Measurements from ENCODE around the gene ARHGAP15. TPM values are rescaled to one million over a fixed set of nuclear protein-coding genes. Genes with fewer than 3 reads are reported as not detected.

The ARHGAP15 gene
- total and polyA plus RNA-seq, 2 experiments from 2014 or later: 0.26 TPM; not detected in 1

DNA sequence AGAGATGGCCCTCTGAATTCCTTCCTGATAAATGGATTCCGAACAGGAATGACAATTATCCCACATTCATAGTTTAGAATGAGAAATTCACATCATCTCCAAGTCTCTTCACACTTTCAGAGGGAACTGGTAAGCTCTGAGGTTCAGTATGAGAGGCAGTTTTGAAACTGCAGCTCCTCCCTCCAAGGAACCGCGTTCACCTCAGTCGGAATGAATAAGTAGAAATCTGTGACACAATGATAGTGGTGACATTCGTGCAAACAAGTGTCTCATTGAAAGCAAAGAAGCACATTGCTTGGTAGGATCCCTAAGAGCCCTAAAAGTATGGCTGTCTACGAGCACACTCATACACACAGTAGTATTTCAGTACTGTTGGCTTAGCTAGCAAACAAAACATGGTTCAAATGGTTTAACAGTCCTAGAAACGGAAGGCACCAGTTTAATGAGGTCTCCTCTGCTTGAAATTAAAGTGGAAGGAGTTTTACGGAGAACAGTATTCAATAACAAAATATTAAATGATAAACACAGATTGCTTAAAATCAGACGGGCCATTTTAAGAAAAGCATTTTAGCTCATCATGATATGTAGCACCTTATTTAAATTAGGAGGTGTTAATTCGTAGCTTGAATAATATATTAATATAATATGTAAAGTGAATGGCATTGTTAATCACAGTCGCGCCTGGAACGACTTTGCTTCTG is 225.0 kb downstream of the ARHGAP15 start:
- H3K27me3 ChIP-seq (ENCODE audit: insufficient read depth): no peaks in the 10 kb centered on the region
- H3K9me3 Mint-ChIP-seq: no peaks in the 10 kb centered on the region
- H3K36me3 Mint-ChIP-seq (ENCODE audit: low read depth): no peaks in the 10 kb centered on the region
- H2AFZ ChIP-seq: no peak overlapping the region
- H3K9me2 ChIP-seq (ENCODE audit: insufficient read depth): no peaks in the 10 kb centered on the region
- H3K4me2 ChIP-seq: no peak overlapping the region
- H3K4me1 Mint-ChIP-seq: peaks cover 18% of the 10 kb centered on the region; the same call in 2 of the 3 replicates
- DNase-seq (ENCODE audit: low spot score) (no peak), ATAC-seq (no peak)
- no peaks in the 10 kb centered on the region for H3K79me2 ChIP-seq (replicated peaks; ENCODE audit: insufficient read depth)
- H3K4me3 ChIP-seq: no peak overlapping the region
- no peak for TF ChIP-seq ZNF331 (CRISPR knock-in tag; IDR thresholded peaks at IDR 0.05; ENCODE audit: low read depth)
- no peak for TF ChIP-seq POLR2AphosphoS5 (IDR thresholded peaks at IDR 0.05; ENCODE audit: low read depth)
- TF ChIP-seq, protein P1, sequence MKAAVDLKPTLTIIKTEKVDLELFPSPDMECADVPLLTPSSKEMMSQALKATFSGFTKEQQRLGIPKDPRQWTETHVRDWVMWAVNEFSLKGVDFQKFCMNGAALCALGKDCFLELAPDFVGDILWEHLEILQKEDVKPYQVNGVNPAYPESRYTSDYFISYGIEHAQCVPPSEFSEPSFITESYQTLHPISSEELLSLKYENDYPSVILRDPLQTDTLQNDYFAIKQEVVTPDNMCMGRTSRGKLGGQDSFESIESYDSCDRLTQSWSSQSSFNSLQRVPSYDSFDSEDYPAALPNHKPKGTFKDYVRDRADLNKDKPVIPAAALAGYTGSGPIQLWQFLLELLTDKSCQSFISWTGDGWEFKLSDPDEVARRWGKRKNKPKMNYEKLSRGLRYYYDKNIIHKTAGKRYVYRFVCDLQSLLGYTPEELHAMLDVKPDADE (IDR thresholded peaks at IDR 0.05): no peak
- TF ChIP-seq CREB1 (CRISPR knock-in tag; IDR thresholded peaks at IDR 0.05; ENCODE audit: low read depth): no peak
- no peak for TF ChIP-seq JUNB (IDR thresholded peaks at IDR 0.05; ENCODE audit: unreplicated experiment)
- no peak for TF ChIP-seq EZH2phosphoT487 (IDR thresholded peaks at IDR 0.05; ENCODE audit: unreplicated experiment)
- no peak for TF ChIP-seq NANOG (IDR thresholded peaks at IDR 0.05; ENCODE audit: borderline replicate concordance)
- no peak for TF ChIP-seq EZH2 (IDR thresholded peaks at IDR 0.05; ENCODE audit: low read depth, unreplicated experiment)
- no peaks in the 10 kb centered on the region for H3F3A ChIP-seq (replicated peaks; ENCODE audit: low read depth)
- H4K20me1 ChIP-seq (replicated peaks; ENCODE audit: insufficient read depth): no peaks in the 10 kb centered on the region
- H3K36me3 ChIP-seq (ENCODE audit: insufficient read depth): no peaks in the 10 kb centered on the region
- no peak overlapping the region for H3K27ac ChIP-seq (ENCODE audit: low read depth)
- peak overlapping the region; percentile 12; the same call in 1 of the 2 replicates for H3K27ac Mint-ChIP-seq
- H3K27me3 Mint-ChIP-seq (ENCODE audit: insufficient read depth, low read depth, poor library complexity): no peaks in the 10 kb centered on the region
- no peak overlapping the region for H3K4me3 Mint-ChIP-seq
- 0 out of 2 replicates have a peak, but pooled peaks cover 7% of the 10 kb centered on the region for H3K4me1 ChIP-seq (ENCODE audit: insufficient read depth)

DNA sequence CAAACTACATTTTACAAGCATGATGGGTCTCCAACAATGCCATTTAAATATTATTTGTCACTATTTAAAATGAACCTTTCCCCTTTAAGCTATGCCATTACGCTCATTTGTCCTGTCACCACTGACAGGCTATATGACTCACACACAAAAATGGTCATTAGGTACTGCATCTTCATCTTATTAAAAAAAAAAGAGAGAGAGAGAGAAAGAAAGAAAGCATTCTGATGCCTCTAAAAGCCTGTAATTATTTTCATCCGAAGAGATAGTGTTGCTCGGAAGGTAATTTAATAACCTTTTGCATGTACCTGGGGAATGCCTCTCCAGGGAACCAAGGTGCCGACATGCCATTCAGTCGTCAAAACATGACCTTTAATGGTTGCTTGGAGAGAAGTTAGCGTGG is 226.7 kb downstream of the ARHGAP15 start:
- Histone ChIP-seq H3K79me2 (replicated peaks; ENCODE audit: insufficient read depth) (no peaks in the 10 kb centered on the region), H3K4me2 (no peak overlapping the region), H3K36me3 (ENCODE audit: insufficient read depth) (no peaks in the 10 kb centered on the region), H3K27ac (ENCODE audit: low read depth) (no peak overlapping the region), H3K27me3 (ENCODE audit: insufficient read depth) (no peaks in the 10 kb centered on the region), H3F3A (replicated peaks; ENCODE audit: low read depth) (no peaks in the 10 kb centered on the region), H3K9me2 (ENCODE audit: insufficient read depth) (no peaks in the 10 kb centered on the region), H2AFZ (no peak overlapping the region), H3K4me1 (ENCODE audit: insufficient read depth) (0 out of 2 replicates have a peak, but pooled peaks cover 7% of the 10 kb centered on the region), H3K4me3 (no peak overlapping the region), H4K20me1 (replicated peaks; ENCODE audit: insufficient read depth) (no peaks in the 10 kb centered on the region)
- no peak for DNase-seq (ENCODE audit: low spot score)
- Mint-ChIP-seq H3K27ac (no peak overlapping the region), H3K9me3 (no peaks in the 10 kb centered on the region), H3K4me3 (no peak overlapping the region), H3K36me3 (ENCODE audit: low read depth) (no peaks in the 10 kb centered on the region), H3K27me3 (ENCODE audit: insufficient read depth, low read depth, poor library complexity) (no peaks in the 10 kb centered on the region), H3K4me1 (peaks cover 18% of the 10 kb centered on the region; the same call in 2 of the 3 replicates)
- ATAC-seq: no peak
- TF ChIP-seq, protein P2, sequence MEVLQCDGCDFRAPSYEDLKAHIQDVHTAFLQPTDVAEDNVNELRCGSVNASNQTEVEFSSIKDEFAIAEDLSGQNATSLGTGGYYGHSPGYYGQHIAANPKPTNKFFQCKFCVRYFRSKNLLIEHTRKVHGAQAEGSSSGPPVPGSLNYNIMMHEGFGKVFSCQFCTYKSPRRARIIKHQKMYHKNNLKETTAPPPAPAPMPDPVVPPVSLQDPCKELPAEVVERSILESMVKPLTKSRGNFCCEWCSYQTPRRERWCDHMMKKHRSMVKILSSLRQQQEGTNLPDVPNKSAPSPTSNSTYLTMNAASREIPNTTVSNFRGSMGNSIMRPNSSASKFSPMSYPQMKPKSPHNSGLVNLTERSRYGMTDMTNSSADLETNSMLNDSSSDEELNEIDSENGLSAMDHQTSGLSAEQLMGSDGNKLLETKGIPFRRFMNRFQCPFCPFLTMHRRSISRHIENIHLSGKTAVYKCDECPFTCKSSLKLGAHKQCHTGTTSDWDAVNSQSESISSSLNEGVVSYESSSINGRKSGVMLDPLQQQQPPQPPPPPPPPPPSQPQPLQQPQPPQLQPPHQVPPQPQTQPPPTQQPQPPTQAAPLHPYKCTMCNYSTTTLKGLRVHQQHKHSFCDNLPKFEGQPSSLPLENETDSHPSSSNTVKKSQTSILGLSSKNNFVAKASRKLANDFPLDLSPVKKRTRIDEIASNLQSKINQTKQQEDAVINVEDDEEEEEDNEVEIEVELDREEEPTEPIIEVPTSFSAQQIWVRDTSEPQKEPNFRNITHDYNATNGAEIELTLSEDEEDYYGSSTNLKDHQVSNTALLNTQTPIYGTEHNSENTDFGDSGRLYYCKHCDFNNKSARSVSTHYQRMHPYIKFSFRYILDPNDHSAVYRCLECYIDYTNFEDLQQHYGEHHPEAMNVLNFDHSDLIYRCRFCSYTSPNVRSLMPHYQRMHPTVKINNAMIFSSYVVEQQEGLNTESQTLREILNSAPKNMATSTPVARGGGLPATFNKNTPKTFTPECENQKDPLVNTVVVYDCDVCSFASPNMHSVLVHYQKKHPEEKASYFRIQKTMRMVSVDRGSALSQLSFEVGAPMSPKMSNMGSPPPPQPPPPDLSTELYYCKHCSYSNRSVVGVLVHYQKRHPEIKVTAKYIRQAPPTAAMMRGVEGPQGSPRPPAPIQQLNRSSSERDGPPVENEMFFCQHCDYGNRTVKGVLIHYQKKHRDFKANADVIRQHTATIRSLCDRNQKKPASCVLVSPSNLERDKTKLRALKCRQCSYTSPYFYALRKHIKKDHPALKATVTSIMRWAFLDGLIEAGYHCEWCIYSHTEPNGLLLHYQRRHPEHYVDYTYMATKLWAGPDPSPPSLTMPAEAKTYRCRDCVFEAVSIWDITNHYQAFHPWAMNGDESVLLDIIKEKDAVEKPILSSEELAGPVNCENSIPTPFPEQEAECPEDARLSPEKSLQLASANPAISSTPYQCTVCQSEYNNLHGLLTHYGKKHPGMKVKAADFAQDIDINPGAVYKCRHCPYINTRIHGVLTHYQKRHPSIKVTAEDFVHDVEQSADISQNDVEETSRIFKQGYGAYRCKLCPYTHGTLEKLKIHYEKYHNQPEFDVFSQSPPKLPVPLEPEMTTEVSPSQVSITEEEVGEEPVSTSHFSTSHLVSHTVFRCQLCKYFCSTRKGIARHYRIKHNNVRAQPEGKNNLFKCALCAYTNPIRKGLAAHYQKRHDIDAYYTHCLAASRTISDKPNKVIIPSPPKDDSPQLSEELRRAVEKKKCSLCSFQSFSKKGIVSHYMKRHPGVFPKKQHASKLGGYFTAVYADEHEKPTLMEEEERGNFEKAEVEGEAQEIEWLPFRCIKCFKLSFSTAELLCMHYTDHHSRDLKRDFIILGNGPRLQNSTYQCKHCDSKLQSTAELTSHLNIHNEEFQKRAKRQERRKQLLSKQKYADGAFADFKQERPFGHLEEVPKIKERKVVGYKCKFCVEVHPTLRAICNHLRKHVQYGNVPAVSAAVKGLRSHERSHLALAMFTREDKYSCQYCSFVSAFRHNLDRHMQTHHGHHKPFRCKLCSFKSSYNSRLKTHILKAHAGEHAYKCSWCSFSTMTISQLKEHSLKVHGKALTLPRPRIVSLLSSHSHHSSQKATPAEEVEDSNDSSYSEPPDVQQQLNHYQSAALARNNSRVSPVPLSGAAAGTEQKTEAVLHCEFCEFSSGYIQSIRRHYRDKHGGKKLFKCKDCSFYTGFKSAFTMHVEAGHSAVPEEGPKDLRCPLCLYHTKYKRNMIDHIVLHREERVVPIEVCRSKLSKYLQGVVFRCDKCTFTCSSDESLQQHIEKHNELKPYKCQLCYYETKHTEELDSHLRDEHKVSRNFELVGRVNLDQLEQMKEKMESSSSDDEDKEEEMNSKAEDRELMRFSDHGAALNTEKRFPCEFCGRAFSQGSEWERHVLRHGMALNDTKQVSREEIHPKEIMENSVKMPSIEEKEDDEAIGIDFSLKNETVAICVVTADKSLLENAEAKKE (CRISPR knock-in tag; IDR thresholded peaks at IDR 0.05): no peak
- TF ChIP-seq CREB1 (CRISPR knock-in tag; IDR thresholded peaks at IDR 0.05; ENCODE audit: low read depth): no peak
- TF ChIP-seq, protein P3, sequence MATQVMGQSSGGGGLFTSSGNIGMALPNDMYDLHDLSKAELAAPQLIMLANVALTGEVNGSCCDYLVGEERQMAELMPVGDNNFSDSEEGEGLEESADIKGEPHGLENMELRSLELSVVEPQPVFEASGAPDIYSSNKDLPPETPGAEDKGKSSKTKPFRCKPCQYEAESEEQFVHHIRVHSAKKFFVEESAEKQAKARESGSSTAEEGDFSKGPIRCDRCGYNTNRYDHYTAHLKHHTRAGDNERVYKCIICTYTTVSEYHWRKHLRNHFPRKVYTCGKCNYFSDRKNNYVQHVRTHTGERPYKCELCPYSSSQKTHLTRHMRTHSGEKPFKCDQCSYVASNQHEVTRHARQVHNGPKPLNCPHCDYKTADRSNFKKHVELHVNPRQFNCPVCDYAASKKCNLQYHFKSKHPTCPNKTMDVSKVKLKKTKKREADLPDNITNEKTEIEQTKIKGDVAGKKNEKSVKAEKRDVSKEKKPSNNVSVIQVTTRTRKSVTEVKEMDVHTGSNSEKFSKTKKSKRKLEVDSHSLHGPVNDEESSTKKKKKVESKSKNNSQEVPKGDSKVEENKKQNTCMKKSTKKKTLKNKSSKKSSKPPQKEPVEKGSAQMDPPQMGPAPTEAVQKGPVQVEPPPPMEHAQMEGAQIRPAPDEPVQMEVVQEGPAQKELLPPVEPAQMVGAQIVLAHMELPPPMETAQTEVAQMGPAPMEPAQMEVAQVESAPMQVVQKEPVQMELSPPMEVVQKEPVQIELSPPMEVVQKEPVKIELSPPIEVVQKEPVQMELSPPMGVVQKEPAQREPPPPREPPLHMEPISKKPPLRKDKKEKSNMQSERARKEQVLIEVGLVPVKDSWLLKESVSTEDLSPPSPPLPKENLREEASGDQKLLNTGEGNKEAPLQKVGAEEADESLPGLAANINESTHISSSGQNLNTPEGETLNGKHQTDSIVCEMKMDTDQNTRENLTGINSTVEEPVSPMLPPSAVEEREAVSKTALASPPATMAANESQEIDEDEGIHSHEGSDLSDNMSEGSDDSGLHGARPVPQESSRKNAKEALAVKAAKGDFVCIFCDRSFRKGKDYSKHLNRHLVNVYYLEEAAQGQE (IDR thresholded peaks at IDR 0.05; ENCODE audit: unreplicated experiment): no peak
- TF ChIP-seq EZH2 (IDR thresholded peaks at IDR 0.05; ENCODE audit: low read depth, unreplicated experiment): no peak

Measured in GM23338 (cell line).